Right lobe of liver (tissue), 6 donors: ENCODE results near the gene POMT2. TPM values are rescaled to one million over a fixed set of nuclear protein-coding genes. Genes with fewer than 3 reads are reported as not detected.
A peak's percentile ranks its signal among the peaks of the same experiment; 100 is the strongest.

Source experiments
- ATAC-seq, 4 donors: fragments of 200-7000 bp; cut with Tn5 transposase; one replicate each; pipeline ENCODE4 v1.9.1; 2020; ENCODE audit warnings: mild to moderate bottlenecking in 4 of 4, moderate library complexity in 4 of 4
- DNase-seq, 3 donors: peaks; one replicate each; pipeline ENCODE4 v3.0.0-alpha.2; 2020
- H3K27ac ChIP-seq, 3 donors: fragments of 200-600 bp; one replicate each; pipeline ENCODE4 v1.8.0; 2022
- H3K27me3 ChIP-seq, 2 donors: fragments of 200-600 bp; one replicate each; pipeline ENCODE4 v1.8.0; 2022
- H3K36me3 ChIP-seq, 4 donors: fragments of 200-600 bp; sonication (generic) in 1 of 4; one replicate each; pipeline versions ENCODE4 v1.5.1 to v1.8.0; 2017 to 2022; ENCODE audit warnings: control low read depth in 1 of 4
- H3K4me1 ChIP-seq, 4 donors: fragments of 200-600 bp; sonication (generic) in 1 of 4; one replicate each; pipeline versions ENCODE4 v1.5.1 to v1.8.0; 2017 to 2022; ENCODE audit warnings: control low read depth in 1 of 4
- H3K4me3 ChIP-seq, 3 donors: fragments of 200-600 bp; one replicate each; pipeline ENCODE4 v1.8.0; 2022
- H3K9me3 ChIP-seq, 4 donors: fragments of 200-600 bp; sonication (generic) in 1 of 4; one replicate each; pipeline versions ENCODE4 v1.5.1 to v1.8.0; 2017 to 2022; ENCODE audit warnings: control low read depth in 1 of 4
- CTCF ChIP-seq, 4 donors: fragments of 200-600 bp in 3 of 4; fragments of 450-650 bp in 1 of 4; IDR thresholded peaks; one replicate each; pipeline versions ENCODE4 v1.5.1 to v1.8.0; 2016 to 2022; ENCODE audit warnings: antibody characterized with exemption in 4 of 4, mild to moderate bottlenecking in 2 of 4
- POLR2A ChIP-seq: fragments of 450-650 bp; IDR thresholded peaks from one replicate; pipeline ENCODE4 v1.6.1; 2017; ENCODE audit warnings: antibody characterized with exemption, mild to moderate bottlenecking
- WGBS: methylation state at CpG from one replicate; pipeline ENCODE4 v1.1.6; 2018; ENCODE audit warnings: low coverage, low lambda C conversion rate; ENCODE audit not compliant: insufficient coverage; ENCODE audit errors: missing lambda C conversion rate; 5-methylcytosine and 5-hydroxymethylcytosine counted together
- intact Hi-C, 2 donors: fragments of 100-400 bp; cut with DNase I; formaldehyde crosslinking; loops; one replicate each; pipeline versions ENCODE4 v1.11.2 to v1.14.1; 2022
- total RNA-seq, 6 experiments: library from RNA; depleted of rRNA in 2 of 6; stranded (reverse); fragments of >200 nt in 2 of 6; fragmentation: NEBNext Ultra II Directional in 3 of 6; extraction: Animal tissue kit (Norgen Biotek cat#: 25700) in 3 of 6; gene quantifications; one replicate each; pipeline versions ENCODE4 v1.1.0 to v1.2.4, GENCODE V29; 2016 to 2023
- donor health status: DM: no; HTN: yes; CAD: no.
- donor health status: DM: no; HTN: no; CAD: no.
- donor health status: DM: no; HTN: no; CAD: no.
- donor health status: DM: no; HTN: yes; CAD: no.
- donor health status: DM: no; HTN: yes; CAD: no.

The POMT2 gene
- total RNA-seq, 6 experiments from 2014 or later: 5.5 to 15.9 (median 12.9) TPM

- H3K9me3 ChIP-seq: no peaks in the 10 kb centered on the region
- H3K27me3 ChIP-seq: no peaks in the 10 kb centered on the region
- WGBS: 63% methylated on average over 3 of the region's 4 CpGs
- intact Hi-C loops: no loop called here
- H3K4me3 ChIP-seq: no peak overlapping the region
- no peak for DNase-seq
- ATAC-seq: peak in 1 of 4 donors; percentile 30
- TF ChIP-seq CTCF (IDR thresholded peaks at IDR 0.05) (no peak), POLR2A (no peak)
- H3K27ac ChIP-seq: no peak overlapping the region
- H3K4me1 ChIP-seq: no peaks in the 10 kb centered on the region
- H3K36me3 ChIP-seq: no peaks in the 10 kb centered on the region
Observed at GRCh38 chr14:77243853-77244252, 76.8 kb downstream of the POMT2 start.

GRCh38 chr14:77242752-77243151 is 77.9 kb downstream of the POMT2 start:
- H3K27me3 ChIP-seq: no peaks in the 10 kb centered on the region
- no peak overlapping the region for H3K27ac ChIP-seq
- ATAC-seq (no peak), DNase-seq (no peak)
- H3K9me3 ChIP-seq: no peaks in the 10 kb centered on the region
- WGBS: 62% methylated on average over 12 of the region's 12 CpGs
- no peaks in the 10 kb centered on the region for H3K4me1 ChIP-seq
- intact Hi-C loops: no loop called here
- no peak overlapping the region for H3K4me3 ChIP-seq
- no peaks in the 10 kb centered on the region for H3K36me3 ChIP-seq
- no peak for TF ChIP-seq POLR2A
- no peak for TF ChIP-seq CTCF (IDR thresholded peaks at IDR 0.05)

GRCh38 chr14:77241955-77242354 is 78.7 kb downstream of the POMT2 start:
- Histone ChIP-seq H3K4me3 (no peak overlapping the region), H3K36me3 (no peaks in the 10 kb centered on the region), H3K27me3 (no peaks in the 10 kb centered on the region), H3K27ac (no peak overlapping the region), H3K4me1 (no peaks in the 10 kb centered on the region), H3K9me3 (no peaks in the 10 kb centered on the region)
- no peak for DNase-seq
- 75% methylated on average over 1 of the region's 2 CpGs for WGBS
- ATAC-seq: no peak
- intact Hi-C loops: no loop called here
- TF ChIP-seq CTCF (IDR thresholded peaks at IDR 0.05): no peak
- TF ChIP-seq POLR2A: no peak

GRCh38 chr14:77240336-77240915 is 80.3 kb downstream of the POMT2 start:
- Histone ChIP-seq H3K4me3 (no peak overlapping the region), H3K9me3 (no peaks in the 10 kb centered on the region), H3K36me3 (no peaks in the 10 kb centered on the region), H3K4me1 (no peaks in the 10 kb centered on the region), H3K27me3 (no peaks in the 10 kb centered on the region), H3K27ac (no peak overlapping the region)
- no peak for ATAC-seq
- intact Hi-C loops: no loop called here
- WGBS: 34% methylated on average over 3 of the region's 15 CpGs
- no peak for DNase-seq
- no peak for TF ChIP-seq POLR2A
- TF ChIP-seq CTCF (IDR thresholded peaks at IDR 0.05): no peak

GRCh38 chr14:77239412-77239811 is 81.3 kb downstream of the POMT2 start:
- no peaks in the 10 kb centered on the region for H3K4me1 ChIP-seq
- no CpG with 5 or more reads among the region's 16 CpGs for WGBS
- DNase-seq: no peak
- H3K9me3 ChIP-seq: no peaks in the 10 kb centered on the region
- intact Hi-C loops: no loop called here
- H3K27me3 ChIP-seq: no peaks in the 10 kb centered on the region
- ATAC-seq: no peak
- no peak for TF ChIP-seq CTCF (IDR thresholded peaks at IDR 0.05)
- TF ChIP-seq POLR2A: no peak
- no peak overlapping the region for H3K27ac ChIP-seq
- no peak overlapping the region for H3K4me3 ChIP-seq
- H3K36me3 ChIP-seq: no peaks in the 10 kb centered on the region
